CD4-positive, alpha-beta T cell treated with Interleukin-10 for 1 hour (primary cell): ENCODE measurements around the gene CHCT1.
"Not testable (repeated sequence)": the region's sequence is repeated elsewhere in the genome, so short reads cannot be mapped to it uniquely, and the experiment has no call there.

Source experiments
- DNase-seq: peaks from one replicate; pipeline ENCODE4 v3.0.0-alpha.2; 2020

The CHCT1 gene

DNA sequence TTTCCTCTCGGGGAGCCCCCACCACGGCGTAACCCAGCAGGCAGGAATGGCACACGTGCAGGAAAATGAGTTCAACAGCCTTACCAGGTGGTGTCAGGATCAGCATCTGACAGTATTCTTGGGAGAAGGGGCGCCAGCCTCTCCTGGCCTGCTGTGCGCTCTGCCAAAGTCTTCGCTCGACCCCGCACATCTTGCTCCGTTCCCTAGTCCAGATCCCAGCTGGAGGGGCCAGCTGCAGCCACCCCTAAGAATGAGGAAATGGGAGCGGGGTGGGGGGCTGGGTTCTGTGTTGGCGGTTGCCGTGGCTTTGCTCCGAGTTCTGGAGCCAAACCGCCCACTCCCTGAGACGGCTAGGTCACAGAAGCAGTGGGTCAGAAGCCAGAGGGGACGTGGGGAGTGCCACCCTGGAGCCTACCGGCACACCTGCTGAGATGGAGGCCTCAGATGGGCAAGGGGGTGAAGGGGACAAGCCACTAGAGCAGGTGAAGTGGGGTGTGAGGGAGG, at the start of gene CHCT1:
Gene CHCT1 (plus strand): TSS at position 328 of the 504 bp plus-strand sequence. CDS start 104 bp downstream, at position 432.
- DNase-seq = no peak

DNA sequence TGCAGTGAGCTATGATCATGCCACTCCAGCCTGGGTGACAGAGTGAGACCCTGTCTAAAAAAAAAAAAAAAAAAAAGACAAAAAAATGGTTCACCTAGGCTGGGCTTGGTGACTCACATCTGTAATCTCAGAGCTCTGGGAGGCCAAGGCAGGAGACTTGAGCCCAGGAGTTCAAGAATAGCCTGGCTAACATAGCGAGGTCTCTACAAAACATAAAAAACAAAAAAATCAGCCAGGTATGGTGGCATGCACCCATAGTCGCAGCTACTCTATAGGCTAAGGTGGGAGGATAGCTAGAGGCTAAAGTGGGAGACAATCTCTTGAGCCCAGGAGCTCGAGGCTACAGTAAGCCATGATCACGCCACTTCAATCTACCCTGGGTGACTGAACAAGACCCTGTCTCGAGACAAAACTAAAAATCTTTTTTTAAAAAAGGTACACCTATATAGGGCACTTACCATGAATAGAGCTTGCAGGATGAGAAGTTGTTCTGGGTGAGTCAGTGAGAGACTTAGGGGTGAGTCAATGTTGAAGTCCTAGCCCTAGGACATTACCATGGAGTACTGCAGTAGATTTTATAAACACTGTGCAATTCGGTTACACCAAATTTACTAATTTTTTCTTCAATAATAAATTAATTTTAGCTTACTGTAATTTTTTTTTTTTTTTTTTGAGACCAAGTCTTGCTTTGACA, 49.4 kb upstream of the CHCT1 start:
- no peak for DNase-seq

DNA sequence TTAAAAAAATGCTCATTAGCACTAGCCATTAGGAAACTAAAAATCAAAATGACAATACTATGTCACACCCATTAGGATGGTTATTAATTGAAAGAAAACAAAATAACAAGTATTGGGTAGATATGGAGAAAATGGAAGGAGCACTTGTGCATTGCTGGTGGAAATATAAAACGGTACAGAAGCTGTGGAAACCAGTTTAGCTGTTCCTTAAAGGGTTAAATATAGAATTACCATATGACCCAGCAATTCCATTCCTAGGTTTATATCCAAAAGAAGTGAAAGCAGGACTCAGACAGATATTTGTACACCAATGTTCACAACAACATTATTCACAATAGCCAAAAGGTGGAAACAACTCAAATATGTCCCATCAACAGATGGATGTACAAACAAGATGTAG, 44.1 kb upstream of the CHCT1 start:
- DNase-seq = not testable (repeated sequence)

DNA sequence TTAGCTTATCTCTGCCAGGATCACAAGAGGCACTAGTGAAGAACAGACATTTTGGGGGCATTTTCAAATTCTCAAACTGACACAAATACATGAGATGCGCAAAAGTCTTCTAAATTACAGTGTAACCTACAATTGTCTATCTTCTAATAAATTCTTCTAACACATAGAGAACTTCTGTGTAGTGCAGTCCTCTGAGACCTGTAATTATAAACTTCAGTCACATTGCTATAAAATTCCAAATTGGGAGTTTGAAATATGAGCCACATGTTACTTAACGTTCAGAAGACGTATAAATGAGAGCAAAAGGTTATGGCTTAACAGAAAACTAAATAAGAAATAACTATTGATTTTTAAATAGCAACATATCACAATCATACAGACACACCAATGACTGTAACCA, 42.8 kb upstream of the CHCT1 start:
- not testable (repeated sequence) for DNase-seq

DNA sequence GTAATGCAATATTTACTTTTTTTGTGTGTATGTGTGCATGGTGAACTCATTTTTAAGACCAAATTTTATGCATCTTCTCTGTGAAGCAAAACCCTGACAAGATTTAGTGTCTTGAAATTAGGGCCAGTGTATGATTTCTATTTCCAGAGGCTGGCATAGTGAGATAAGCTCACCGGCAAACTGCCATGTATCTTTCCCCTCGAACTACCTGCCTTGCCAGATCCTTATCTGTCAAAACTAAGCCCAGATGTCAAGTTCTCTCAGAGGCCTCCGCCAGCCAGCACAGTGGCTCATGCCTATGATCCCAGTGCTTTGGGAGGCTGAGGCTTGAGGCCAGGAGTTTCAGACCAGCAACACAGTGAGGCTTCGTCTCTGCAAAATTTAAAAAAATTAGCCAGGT, 40.3 kb upstream of the CHCT1 start:
- no peak for DNase-seq

DNA sequence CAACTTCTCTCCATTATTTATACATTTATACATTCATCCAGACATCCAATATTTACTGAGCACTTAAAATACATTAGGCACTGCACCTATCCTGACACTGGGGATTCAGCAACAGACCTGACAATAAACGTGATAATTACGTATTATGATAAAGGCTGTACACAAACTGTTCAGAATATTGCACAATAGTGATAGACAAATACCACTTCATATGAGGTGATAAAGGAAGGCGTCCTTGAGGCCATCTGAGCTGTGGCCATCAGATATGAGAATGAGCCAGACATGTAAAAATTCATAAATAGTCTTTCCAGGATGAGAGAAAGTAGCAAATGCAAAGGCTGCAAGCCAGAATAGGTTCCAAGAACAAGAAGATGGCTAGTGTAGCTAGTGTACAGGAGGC, 38.9 kb upstream of the CHCT1 start:
- DNase-seq = no peak

DNA sequence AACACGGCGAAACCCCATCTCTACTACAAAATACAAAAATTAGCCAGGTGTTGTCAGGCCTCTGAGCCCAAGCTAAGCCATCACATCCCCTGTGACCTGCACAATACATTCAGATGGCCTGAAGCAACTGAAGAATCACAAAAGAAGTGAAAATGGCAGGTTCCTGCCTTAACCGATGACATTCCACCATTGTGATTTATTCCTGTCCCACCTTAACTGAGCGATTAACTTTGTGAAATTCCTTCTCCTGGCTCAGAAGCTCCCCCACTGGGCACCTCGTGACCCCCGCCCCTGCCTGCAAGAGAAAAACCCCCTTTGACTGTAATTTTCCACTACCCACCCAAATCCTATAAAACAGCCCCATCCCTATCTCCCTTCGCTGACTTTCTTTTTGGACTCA, 37.4 kb upstream of the CHCT1 start:
- not testable (repeated sequence) for DNase-seq

DNA sequence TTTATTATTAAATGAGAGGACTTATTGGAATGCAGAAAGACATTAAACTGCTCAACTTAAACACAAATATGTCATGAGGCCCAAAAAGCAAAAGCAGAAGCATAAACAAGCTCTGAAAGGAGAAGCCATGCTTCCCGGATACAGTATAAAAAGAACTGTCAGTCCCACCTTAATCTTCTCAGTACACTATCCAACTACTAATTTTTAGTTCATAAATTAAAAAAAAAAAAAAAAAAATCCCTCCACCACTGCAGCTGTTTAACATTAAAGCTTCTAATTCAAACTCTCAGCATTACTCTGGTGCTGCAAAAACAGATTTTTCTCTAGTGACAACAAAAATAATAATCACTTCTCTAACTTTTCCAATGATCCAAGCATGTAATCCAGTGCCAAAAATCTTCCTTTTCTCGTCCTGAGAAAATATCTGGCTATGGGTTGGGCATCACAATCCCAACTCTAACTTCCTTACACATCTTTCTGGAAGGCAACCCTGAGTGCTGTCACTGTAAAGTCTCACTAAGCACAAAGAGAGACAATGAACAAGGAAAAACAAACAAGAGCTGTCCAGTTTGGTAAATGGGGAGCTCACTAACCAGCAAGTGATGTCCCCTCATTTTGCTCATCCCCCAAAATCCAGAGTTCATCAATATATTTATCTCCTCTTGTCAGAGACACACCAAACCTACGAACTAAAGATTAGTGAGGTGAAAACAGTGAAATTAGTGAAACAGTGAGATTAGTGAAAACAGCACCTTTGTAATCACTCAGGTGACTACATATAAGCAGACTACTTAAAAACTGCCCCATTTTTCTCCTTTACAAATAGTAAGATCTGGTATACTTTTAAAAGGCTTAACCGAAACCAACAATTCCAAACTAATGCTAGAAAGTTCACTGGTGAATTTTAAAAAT, 35.9 kb upstream of the CHCT1 start:
- DNase-seq = no peak

DNA sequence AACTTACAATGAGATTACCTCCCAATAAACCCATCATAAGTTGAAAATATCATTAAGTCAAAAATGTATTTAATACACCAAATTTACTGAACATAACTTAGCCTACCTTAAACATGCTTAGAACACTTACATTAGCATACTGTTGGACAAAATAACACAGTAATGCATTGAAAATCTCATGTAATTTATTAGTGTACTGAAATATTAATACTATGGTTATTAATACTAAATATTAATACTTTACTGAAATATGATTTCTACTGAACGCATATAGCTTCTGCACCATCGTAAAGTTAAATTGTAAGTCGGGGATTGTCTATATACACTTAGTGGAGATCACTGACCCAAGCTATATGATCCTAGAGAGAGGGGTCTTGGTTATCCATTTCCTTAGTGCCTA, 34.6 kb upstream of the CHCT1 start:
- DNase-seq = no peak

DNA sequence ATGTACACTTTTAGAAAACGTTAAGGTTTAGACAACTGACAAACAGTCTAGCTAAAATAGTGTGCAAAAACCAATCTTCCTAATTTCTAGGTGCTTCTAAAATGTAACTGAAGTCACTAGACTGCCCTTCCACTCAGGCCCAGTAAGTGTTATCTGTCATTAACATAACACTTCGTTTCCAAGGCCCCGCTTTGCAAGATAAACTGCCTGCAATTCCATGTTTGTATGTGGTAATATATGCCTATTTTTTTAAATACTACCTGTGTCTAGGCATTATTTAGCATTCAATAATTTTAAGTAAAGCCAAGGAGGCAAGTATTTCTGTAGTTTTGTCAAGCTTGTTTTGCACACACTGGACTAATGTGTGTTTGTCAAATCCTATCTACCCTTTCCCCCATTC, 33.5 kb upstream of the CHCT1 start:
- no peak for DNase-seq

DNA sequence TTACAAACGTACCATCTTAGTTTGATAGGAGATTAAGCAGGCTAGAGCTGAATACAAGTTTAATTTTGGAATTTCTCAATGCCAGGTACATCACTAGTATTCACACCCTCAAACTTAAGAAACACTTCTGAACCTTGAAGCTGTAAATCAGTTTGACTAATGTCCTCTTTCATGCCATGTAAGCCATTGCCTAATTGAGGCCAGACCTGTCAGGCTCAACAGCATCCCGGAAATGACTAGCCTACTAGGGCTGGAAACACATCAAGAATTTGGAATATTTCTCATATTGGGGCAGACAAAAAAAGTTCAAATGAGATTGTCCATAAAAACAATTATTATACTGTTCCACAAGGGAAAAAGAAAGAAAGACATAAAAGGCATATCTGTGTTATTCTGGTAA, 32.1 kb upstream of the CHCT1 start:
- no peak for DNase-seq

DNA sequence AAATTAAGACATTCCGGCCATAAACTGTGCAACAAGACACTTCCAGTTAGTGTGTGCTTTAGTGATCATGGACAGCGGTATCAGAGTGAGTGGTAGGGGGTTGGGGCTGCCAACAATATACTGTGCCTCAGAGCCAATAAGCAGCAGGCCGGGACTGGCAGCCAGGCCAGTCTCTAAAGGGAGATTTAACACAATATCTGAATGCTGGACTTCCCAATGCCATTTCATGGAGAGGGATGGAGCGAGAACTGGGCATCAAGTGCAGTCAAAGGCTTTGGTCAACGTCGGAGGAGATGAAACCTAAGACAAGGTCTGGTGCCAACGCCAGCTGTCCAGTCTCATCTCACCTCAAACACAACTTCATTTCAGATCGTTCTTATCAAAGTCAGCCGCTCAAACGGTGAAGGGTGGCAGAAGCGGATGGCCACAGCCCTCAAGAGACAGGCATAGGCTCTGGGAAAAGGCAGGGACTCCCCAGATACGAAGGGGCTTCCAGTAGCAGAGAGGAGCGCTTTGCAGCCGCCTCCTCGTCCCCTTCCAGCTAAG, 31.3 kb upstream of the CHCT1 start:
- DNase-seq = peak; percentile 25

DNA sequence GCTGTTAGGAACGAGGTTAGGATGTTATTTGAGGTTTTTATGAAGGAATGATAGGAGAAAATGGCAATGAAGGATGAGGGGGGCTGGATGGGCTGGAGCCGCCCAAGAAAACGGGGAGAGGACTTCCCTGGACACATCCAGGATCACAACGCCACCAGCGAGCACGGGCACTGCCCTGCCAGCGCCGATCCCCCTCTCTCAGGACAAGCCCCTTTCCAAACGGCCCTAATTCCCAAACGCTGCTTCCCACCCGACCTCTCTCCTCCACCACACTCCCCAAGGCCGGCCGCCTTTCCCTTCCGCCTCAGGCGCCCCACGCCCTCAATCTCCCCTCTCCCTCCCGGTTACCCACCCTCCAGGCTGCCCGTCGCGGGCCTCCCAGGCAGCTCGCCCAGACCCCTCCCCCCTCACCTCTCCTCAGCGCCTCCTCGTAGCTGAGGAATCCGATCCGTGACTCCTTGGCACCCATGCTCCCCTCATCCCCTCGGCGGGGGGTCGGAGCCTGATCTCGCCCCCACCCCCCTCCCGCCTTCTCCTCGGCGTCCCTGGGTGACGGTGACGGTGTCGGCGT, 30.7 kb upstream of the CHCT1 start:
- DNase-seq = no peak

DNA sequence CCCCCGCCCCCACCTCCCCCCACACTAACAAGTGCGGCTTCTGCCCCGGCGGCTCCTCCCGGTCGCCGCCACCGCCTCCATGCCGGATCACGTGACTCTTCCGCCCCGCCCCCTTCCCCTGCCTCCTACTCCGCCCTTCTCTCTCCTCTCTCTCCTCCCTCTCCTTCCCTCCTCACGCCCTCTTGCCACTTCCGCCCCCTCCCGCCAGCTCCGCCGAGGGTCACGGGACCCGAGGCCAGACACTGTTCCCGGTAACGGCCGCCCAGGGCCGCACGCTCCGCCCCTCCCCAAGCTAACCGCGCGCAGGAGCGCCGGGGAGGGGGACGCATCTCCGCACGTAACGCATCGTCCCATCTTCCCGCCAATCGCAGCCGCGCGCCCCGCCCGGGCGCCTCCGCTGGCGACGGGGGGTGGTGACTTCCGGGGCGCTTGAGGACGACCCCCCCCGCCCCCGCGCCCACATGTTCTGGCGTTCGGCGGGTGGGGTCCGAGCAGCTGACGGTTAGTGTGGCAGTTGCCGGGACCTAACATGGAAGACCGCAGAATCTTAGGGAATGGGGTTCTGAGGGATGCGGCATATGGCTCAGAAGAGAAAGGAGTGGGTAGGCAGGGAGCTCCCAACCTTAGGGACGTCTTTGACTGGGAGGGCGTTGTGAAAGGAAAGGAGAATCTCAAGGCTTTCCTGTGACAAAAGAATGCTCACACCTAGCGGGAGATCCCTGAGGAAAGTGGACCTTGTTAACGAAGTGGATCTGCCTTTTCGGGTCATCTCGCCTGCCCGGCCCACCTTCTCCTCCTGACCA, 30.0 kb upstream of the CHCT1 start, which contains the start of gene USP32:
Gene USP32 (minus strand): TSS at position 92 of the 803 bp plus-strand sequence. CDS start 194 bp downstream, outside the sequence.
- peak; percentile 99 for DNase-seq

DNA sequence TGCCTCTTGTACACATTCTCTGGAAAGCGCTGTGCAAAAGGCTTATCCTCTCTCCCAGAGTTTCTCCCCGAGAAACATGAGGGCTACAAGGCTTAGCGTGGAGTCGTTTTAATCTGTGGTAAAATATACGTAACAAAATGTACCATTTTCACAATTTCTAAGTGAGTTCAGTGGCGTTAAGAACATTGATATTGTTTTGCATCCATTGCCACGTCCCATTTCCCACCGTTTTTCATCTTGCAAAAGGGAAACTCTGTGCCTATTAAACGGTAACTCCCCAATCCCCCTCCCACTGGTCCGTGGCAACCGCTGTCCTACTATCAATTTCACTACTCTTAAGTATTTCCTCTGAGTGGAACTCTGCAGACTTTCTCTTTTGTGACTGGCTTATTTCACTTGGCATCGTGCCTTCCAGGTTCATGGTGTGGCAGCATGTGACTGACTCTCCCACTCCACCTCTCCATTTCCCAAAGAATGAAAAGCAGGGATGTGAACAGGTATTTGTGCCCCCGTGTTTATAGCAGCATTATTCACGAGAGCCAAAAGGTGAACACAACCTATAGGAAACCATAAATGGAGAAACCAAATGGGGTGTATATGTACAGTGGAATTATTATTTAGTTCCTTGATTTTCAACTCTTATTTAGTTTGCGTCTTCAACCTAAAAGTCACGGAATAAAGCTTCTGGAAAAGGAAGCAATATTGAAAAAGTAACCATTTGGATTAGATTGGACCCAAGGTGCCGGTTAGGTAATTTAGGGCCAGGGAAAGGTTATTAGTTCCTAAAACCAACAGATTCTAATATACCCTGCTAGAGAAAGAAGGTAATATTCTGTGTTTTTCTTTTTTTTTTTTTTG, 29.2 kb upstream of the CHCT1 start:
- DNase-seq = peak; percentile 30

DNA sequence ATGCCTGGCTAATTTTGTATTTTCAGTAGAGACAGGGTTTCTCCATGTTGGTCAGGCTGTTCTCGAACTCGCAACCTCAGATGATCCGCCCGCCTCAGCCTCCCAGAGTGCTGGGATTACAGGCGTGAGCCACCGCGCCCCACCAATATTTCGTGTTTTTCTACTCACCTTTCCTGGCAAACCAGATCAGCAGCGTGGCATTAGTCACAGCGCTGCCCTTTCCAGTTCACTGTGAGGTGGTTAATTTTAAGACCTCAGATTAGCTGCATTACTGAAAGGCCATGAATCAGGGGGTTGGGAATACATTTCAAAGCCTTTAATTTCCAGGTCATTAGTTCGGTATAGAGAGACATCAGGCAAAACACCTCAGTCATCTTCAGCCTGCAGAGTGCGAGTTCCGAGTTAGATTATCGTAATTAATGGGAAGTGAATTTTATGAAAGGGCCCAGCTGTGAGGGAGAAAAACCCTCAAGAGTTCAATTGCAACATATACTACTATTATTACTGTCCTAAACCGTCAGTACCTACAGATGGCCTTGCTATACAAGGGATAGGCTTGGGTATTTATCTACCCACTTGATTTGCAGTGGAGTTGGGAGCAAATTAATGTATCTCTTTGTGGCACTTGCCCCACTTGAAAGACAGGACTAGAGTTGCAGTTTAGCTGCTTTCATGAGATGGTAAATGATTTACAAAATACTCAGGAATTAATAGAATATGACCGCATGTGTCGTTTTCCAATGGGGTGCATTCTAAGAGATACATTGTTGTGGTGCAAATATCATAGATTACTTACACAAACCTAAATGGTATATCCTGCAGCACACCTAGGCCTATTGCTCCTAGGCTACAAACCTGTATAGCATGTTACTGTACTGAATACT, 28.2 kb upstream of the CHCT1 start:
- DNase-seq = no peak

DNA sequence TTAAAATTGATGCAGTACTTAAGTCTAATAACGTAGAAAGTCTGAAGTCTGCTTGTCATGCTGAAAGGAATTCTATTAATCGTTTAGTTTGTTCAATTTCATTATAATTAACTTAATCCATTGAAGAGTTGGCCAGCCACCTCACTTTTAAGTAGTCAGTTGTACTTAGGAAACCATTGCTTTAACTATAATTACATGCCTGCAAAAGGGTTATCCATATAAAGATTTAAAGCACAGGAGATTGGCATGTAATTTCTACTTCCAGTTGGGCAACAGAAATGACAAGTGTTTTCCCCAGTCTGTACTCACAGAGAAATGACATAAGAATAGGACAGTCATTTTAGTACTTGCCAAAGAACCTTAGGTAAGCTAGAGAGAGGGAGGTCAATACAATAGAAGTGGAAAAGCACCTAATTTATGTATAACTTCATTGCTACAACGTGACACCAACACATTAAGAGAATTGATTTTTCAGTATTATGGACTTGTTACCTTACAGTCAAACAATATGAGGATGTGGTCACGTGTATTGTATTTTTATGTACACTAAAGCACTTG, 26.7 kb upstream of the CHCT1 start:
- no peak for DNase-seq

DNA sequence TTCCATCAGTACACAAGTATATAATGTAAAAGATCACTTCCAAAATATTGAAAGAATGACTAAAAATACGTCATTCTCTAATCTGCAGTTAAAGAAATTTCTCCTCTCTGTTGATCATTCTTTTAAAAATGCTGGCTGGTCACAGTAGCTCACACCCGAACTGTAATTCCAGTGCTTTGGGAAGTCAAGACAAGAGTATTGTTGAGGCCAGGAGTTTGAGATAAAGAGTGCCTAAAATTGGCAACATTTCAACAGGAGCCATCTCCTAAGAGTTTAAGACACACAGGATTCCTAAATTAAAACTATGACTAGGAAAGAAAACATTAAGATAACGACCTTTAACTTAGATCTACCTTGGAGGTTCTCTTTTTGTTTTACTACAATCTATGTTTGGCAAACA, 25.9 kb upstream of the CHCT1 start:
- DNase-seq = no peak

DNA sequence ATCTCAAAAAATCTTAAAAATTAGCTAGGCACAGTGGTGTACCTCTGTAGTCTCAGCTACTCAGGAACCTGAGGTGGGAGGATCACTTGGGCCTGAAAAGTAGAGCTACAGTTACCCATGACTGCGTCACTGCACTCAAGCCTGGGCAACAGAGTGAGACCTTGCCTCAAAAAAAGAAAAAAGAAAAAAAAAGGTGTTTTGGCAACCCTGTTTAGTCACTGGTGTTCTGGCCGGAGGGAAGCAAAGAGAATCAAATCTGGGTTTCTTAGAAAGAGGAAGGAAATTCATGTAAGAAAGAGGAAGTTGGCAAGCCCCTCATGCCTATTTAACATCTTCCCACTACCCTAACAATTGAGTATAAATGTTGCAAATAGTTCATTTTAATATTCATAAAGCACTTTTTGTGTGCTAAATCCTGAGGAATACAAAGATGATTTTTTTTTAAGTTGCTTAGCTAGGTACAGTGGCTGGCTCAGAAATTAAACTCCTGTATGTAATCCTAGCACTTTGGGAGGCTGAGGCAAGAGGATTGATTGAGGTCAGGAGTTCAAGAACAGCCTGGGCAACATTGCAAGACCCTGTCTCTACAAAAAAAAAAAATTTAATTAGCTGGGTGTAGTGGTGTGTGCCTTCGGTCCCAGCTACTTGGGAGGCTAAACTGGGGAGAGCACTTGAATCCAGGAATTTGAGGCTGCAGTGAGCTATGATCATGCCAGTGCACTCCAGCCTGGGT, 23.9 kb upstream of the CHCT1 start:
- no peak for DNase-seq
